Activated CD8-positive, alpha-beta T cell treated with anti-CD3 and anti-CD28 coated beads, Interleukin-2, amount 10 ng/mL, durations not matched to agents 7 days and 5 days (primary cell): ENCODE data around the gene MAN2A2. TPM values are rescaled to one million over a fixed set of nuclear protein-coding genes. Genes with fewer than 3 reads are reported as not detected.
"Not testable (repeated sequence)": the region's sequence is repeated elsewhere in the genome, so short reads cannot be mapped to it uniquely, and the experiment has no call there.

Experiments used
- ATAC-seq: fragments of 150-1000 bp; cut with Tn5 transposase; one replicate; pipeline ENCODE4 v1.10.0; 2021; ENCODE audit warnings: moderate library complexity
- CTCF ChIA-PET: fragments of 350-600 bp; sonication (Branson Sonifier 250); formaldehyde crosslinking; loops from one replicate; lab custom pipeline; 2021; ENCODE audit warnings: antibody characterized with exemption; lab: Charles Lee
- POLR2A ChIA-PET: fragments of 350-600 bp; sonication (Branson Sonifier 250); formaldehyde crosslinking; loops from one replicate; lab custom pipeline; 2021; ENCODE audit warnings: antibody characterized with exemption; lab: Charles Lee
- DNase-seq: peaks from one replicate; pipeline ENCODE4 v3.0.0-alpha.2; 2020
- H3K27ac Mint-ChIP-seq: one replicate; pipeline ENCODE4 v1.8.0; 2021; ENCODE audit warnings: mild to moderate bottlenecking, mixed read lengths
- H3K27me3 Mint-ChIP-seq: one replicate; pipeline ENCODE4 v1.8.0; 2021; ENCODE audit warnings: low read depth, mixed read lengths
- H3K36me3 Mint-ChIP-seq: one replicate; pipeline ENCODE4 v1.8.0; 2021; ENCODE audit warnings: low read depth, mixed read lengths
- H3K4me1 Mint-ChIP-seq: one replicate; pipeline ENCODE4 v1.8.0; 2021; ENCODE audit warnings: low read depth, mixed read lengths
- H3K4me3 Mint-ChIP-seq: one replicate; pipeline ENCODE4 v1.8.0; 2021; ENCODE audit warnings: mild to moderate bottlenecking, mixed read lengths
- H3K9me3 Mint-ChIP-seq: one replicate; pipeline ENCODE4 v1.8.0; 2022; ENCODE audit warnings: mixed read lengths; ENCODE audit not compliant: insufficient read depth
- total RNA-seq, 2 experiments: library from RNA; stranded (reverse); gene quantifications; one replicate each; pipeline ENCODE4 v1.2.3, GENCODE V29; 2021

Gene MAN2A2
- total RNA-seq, 2 experiments from 2014 or later, result 82.7 to 97.7 TPM

DNA sequence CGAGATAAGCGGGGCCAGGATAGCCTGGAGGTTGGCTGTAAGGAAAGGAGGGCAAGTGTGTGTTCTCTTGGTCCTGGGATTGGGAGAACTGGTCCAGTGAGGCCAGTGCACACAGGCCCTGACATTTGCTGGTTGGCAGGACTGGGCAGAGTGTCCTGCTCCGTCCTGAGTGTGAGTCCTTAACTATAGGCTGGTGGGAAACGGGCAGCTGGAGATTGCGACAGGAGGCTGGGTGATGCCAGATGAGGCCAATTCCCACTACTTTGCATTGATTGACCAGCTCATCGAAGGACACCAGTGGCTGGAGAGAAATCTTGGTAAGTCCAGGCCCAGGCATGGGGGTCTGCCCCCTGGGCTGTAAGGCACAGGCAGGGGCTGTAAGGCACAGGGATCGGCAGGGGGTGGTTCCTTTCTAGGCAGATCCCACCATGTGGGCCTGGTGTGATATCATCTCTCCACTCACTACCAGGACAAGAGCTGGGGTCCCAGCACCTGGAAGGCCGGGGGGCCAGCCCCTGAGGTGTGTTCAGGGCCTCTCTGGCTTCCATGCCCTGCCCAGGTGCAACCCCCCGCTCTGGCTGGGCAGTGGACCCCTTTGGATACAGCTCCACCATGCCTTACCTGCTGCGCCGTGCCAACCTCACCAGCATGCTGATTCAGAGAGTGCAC, 3.2 kb downstream of the MAN2A2 start:
- Mint-ChIP-seq H3K9me3 (no peaks in the 10 kb centered on the region), H3K36me3 (peaks cover 50% of the 10 kb centered on the region), H3K4me1 (peaks cover 25% of the 10 kb centered on the region), H3K4me3 (no peak overlapping the region), H3K27me3 (no peaks in the 10 kb centered on the region), H3K27ac (no peak overlapping the region)
- ChIA-PET CTCF (interaction anchor here (17.2 kb wide), 1 partner anchor 24 kb away, joined by 328 read pairs; the partner anchor contains the start of genes HDDC3 and UNC45A), POLR2A (interaction anchor here (8.8 kb wide), 1 partner anchor 26 kb away, joined by 110 read pairs; the partner anchor contains the start of genes HDDC3 and UNC45A)
- DNase-seq (no peak), ATAC-seq (no peak)

DNA sequence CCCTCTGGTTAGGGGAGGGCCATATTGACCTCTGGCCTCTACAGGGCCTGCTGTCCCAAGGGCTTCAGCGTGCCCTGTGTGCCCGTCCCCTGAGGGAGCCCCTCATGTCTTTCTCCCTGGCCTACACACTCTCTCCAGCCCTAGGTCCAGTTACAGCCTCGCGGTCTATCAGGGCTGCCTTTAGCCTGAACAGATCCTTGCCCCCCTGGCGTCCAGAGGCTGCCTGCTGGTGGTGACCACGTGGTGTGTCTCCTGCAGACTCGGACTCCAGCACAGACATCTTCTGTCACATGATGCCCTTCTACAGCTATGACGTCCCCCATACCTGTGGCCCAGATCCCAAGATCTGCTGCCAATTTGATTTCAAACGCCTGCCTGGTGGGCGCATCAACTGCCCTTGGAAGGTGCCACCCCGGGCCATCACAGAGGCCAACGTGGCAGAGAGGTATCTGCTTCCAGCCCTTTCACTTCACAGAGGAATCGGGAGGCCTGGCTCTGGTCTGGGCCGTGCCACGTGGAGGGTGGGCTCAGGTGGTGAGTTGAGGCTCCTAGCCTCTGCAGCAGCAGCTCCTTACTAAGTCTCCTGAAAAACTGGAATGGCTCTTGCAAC, 4.1 kb downstream of the MAN2A2 start:
- POLR2A ChIA-PET, result interaction anchor here (8.8 kb wide), 1 partner anchor 25 kb away, joined by 110 read pairs; the partner anchor contains the start of genes HDDC3 and UNC45A
- Mint-ChIP-seq H3K4me1 (peaks cover 17% of the 10 kb centered on the region), H3K36me3 (peaks cover 55% of the 10 kb centered on the region), H3K4me3 (no peak overlapping the region), H3K27ac (no peak overlapping the region), H3K27me3 (no peaks in the 10 kb centered on the region), H3K9me3 (no peaks in the 10 kb centered on the region)
- ATAC-seq (no peak), DNase-seq (no peak)
- CTCF ChIA-PET, result interaction anchor here (17.2 kb wide), 1 partner anchor 23 kb away, joined by 328 read pairs; the partner anchor contains the start of genes HDDC3 and UNC45A

DNA sequence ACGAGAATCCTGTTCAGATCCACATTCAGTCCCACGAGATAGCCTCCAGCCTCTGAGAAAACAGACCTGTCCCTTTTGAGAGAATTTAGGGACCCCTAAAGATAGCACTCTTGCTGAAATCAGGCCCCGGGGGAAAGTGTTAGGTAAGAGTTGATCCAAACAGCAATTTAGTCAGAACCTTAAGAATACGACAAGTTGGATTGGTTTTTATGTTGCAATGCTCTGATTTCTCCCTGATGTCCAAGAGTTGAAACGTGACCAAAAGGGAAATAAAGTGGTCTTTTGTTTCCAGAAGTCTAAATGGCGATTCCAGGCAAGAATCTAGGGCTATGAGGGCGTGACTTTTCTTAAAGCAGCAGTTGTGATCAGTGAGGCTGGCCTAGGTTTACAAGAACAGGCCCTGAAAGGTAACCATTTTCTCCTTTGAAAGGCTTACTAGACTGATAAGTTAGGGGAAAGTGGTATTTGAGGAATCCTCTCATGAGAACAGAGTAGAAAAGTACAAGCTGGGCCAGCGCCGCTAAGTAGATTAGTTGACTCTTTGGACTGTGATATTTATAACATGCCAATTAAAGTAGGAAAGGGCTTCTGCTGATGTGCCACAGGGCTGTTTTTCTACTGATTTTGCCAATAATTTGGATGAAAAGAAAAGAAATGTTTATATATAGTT, 4.9 kb downstream of the MAN2A2 start:
- Mint-ChIP-seq H3K27me3 (no peaks in the 10 kb centered on the region), H3K4me3 (no peak overlapping the region), H3K4me1 (peaks cover 16% of the 10 kb centered on the region), H3K36me3 (peaks cover 58% of the 10 kb centered on the region), H3K9me3 (no peaks in the 10 kb centered on the region), H3K27ac (peak overlapping the region; percentile 21)
- DNase-seq (no peak), ATAC-seq (no peak)
- ChIA-PET POLR2A (interaction anchor here (8.8 kb wide), 1 partner anchor 24 kb away, joined by 110 read pairs; the partner anchor contains the start of genes HDDC3 and UNC45A), CTCF (interaction anchor here (17.2 kb wide), 1 partner anchor 23 kb away, joined by 328 read pairs; the partner anchor contains the start of genes HDDC3 and UNC45A)

DNA sequence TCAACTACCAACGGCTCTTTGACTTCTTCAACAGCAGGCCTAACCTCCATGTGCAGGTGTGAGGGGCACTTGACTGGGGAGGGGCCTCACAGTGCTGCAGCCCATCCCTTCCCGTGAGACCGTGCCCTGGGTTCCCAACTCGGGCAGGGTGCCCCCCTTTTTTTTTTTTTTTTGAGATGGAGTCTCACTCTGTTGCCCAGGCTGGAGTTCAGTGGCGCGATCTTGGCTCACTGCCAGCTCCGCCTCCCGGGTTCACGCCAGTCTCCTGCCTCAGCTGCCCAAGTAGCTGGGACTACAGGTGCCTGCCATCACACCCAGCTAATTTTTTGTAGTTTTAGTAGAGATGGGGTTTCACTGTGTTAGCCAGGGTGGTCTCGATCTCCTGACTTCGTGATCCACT, 6.3 kb downstream of the MAN2A2 start:
- H3K9me3 Mint-ChIP-seq, DNase-seq, H3K27ac Mint-ChIP-seq, H3K4me3 Mint-ChIP-seq, POLR2A ChIA-PET, ATAC-seq, H3K27me3 Mint-ChIP-seq: not testable (repeated sequence)
- CTCF ChIA-PET, result interaction anchor here (0.9 to 17.2 kb wide), 2 partner anchors 21 to 24 kb away, joined by 3 to 328 read pairs; partner anchors contain the start of genes HDDC3 and UNC45A
- Mint-ChIP-seq H3K4me1 (peaks cover 10% of the 10 kb centered on the region), H3K36me3 (peaks cover 71% of the 10 kb centered on the region)

DNA sequence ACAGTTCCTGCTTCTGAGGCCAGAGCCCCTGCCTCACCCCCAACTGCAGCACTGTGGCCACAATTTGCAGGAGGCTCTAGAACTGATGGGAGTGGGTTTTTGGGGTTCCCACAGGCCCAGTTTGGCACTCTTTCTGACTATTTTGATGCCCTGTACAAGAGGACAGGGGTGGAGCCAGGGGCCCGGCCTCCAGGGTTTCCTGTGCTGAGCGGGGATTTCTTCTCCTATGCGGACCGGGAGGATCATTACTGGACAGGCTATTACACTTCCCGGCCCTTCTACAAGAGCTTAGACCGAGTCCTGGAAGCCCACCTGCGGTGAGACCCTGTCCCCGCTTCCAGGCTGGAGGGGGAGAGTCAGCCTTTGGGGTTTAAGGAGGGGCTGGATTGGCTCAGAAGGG, 6.9 kb downstream of the MAN2A2 start:
- Mint-ChIP-seq H3K27me3 (no peaks in the 10 kb centered on the region), H3K4me3 (no peak overlapping the region), H3K27ac (no peak overlapping the region), H3K4me1 (peaks cover 8% of the 10 kb centered on the region), H3K9me3 (no peaks in the 10 kb centered on the region), H3K36me3 (peaks cover 73% of the 10 kb centered on the region)
- DNase-seq (no peak), ATAC-seq (no peak)
- POLR2A ChIA-PET, result no interaction called here
- CTCF ChIA-PET, result no interaction called here

DNA sequence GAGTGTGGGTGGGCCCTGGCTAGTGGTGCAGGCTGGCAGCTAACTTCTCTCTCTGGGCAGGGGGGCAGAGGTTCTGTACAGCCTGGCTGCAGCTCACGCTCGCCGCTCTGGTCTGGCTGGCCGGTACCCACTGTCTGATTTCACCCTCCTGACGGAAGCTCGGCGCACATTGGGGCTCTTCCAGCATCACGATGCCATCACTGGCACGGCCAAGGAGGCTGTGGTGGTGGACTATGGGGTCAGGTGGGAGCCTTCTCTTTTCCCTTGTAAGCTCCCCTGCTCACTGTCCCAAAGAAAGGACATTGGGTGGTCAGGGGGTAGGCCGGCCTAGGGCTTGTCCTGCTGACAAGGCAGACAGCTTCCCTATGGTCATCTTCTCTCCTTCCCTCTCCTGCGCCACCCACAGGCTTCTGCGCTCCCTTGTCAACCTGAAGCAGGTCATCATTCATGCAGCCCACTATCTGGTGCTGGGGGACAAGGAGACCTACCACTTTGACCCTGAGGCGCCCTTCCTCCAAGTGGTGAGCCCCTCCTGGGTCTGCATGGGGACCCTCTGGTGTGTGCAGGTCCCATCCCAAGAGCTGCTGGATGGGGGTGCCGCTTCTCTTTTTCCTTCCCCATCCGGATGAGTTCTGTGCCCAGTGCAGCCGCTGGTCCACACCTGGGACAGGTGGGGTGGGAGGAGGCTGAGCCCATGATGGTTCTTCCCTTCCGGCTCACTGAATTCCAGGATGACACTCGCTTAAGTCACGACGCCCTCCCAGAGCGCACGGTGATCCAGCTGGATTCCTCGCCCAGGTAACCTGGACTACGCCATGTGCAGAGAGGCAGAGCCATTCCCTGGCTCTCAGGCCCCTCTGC, 7.6 kb downstream of the MAN2A2 start:
- no peak overlapping the region for H3K4me3 Mint-ChIP-seq
- POLR2A ChIA-PET, result no interaction called here
- H3K36me3 Mint-ChIP-seq, result peaks cover 72% of the 10 kb centered on the region
- CTCF ChIA-PET, result no interaction called here
- H3K27me3 Mint-ChIP-seq, result no peaks in the 10 kb centered on the region
- no peak overlapping the region for H3K27ac Mint-ChIP-seq
- DNase-seq (no peak), ATAC-seq (no peak)
- peaks cover 3% of the 10 kb centered on the region for H3K4me1 Mint-ChIP-seq
- no peaks in the 10 kb centered on the region for H3K9me3 Mint-ChIP-seq

DNA sequence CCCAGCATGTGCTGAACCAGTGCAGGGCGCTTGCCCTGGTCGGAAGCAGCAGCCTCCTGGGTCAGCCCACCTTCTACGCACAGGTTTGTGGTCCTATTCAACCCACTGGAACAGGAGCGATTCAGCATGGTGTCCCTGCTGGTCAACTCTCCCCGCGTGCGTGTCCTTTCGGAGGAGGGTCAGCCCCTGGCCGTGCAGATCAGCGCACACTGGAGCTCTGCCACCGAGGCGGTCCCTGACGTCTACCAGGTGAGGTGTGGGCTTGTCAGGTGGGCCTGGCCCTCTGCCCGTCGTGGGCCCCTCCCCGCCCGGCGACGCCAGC, 8.2 kb downstream of the MAN2A2 start:
- Mint-ChIP-seq H3K27ac (no peak overlapping the region), H3K9me3 (no peaks in the 10 kb centered on the region), H3K4me3 (no peak overlapping the region), H3K4me1 (no peaks in the 10 kb centered on the region), H3K36me3 (peaks cover 69% of the 10 kb centered on the region), H3K27me3 (no peaks in the 10 kb centered on the region)
- ATAC-seq (no peak), DNase-seq (no peak)
- CTCF ChIA-PET, result no interaction called here
- POLR2A ChIA-PET, result no interaction called here

DNA sequence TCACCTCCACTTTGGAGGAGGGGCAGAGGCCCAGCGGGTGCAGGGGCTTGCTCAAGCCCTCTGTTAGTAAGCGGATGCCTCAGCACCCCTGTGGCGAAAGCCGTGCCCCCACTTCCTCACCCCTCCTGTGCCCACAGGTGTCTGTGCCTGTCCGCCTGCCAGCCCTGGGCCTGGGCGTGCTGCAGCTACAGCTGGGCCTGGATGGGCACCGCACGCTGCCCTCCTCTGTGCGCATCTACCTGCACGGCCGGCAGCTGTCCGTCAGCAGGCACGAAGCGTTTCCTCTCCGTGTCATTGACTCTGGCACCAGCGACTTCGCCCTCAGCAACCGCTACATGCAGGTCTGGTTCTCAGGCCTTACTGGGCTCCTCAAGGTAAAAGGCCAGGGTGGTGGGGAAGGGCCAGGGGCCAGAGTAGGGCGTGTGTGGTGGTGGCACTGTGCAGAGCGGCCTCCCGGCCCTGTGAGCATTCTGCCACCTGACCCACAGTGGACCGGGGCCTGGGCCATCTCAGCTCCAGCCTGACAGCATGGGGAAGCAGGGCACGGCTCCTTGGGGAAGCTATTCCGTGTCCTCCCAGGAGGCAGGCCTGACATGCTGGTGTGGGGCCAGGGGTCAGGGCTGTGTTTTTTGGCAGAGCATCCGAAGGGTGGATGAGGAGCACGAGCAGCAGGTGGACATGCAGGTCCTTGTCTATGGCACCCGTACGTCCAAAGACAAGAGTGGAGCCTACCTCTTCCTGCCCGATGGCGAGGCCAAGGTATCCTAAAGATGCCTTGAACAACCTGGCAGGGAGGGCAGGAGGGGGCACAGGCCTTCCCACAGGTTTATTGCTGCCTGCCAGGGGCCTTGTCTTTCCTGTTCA, 9.0 kb downstream of the MAN2A2 start:
- Mint-ChIP-seq H3K4me3 (no peak overlapping the region), H3K9me3 (no peaks in the 10 kb centered on the region), H3K4me1 (no peaks in the 10 kb centered on the region), H3K27ac (no peak overlapping the region), H3K27me3 (no peaks in the 10 kb centered on the region), H3K36me3 (peaks cover 67% of the 10 kb centered on the region)
- DNase-seq (no peak), ATAC-seq (no peak)
- ChIA-PET CTCF (interaction anchor here (3.2 kb wide), 1 partner anchor 21 kb away, joined by 20 read pairs; the partner anchor contains the start of gene HDDC3), POLR2A (no interaction called here)

DNA sequence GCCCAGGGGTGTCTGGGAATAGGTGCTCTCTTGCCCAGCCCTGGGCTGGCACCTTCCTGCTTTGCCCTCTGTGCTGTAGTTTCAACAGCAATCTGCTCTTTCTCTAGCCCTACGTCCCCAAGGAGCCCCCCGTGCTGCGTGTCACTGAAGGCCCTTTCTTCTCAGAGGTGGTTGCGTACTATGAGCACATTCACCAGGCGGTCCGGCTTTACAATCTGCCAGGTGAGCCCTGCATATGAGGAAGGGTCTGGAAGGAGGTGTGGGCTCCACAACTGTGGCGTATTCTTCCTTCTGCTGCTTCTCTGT, 9.6 kb downstream of the MAN2A2 start:
- DNase-seq (no peak), ATAC-seq (no peak)
- no peaks in the 10 kb centered on the region for H3K4me1 Mint-ChIP-seq
- no peaks in the 10 kb centered on the region for H3K9me3 Mint-ChIP-seq
- no peak overlapping the region for H3K4me3 Mint-ChIP-seq
- H3K27me3 Mint-ChIP-seq, result no peaks in the 10 kb centered on the region
- ChIA-PET POLR2A (no interaction called here), CTCF (interaction anchor here (3.2 kb wide), 1 partner anchor 20 kb away, joined by 20 read pairs; the partner anchor contains the start of gene HDDC3)
- H3K36me3 Mint-ChIP-seq, result peaks cover 67% of the 10 kb centered on the region
- H3K27ac Mint-ChIP-seq, result no peak overlapping the region

DNA sequence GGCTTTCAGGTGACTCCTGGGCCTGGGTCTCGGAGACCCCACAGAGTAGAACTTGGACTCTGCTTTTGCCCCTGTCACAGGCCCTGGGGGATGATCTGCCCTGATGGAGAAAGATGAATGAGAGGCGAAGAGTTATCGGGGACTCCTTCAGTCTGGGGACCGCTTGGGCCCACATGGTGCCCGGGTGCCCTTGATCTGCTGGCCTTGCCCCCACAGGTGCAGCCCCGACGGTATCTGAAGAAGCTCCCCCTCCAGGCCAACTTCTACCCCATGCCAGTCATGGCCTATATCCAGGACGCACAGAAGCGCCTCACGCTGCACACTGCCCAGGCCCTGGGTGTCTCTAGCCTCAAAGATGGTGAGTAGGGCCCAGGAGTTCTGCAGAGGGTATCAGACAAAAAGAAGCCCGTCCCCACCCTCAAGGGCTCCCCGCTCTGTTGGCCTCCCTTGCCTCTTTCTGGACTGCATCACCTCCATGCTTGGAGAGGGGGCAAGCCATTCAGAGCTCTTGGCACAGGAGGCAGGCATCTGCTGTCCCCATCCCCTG, 10.4 kb downstream of the MAN2A2 start:
- peaks cover 69% of the 10 kb centered on the region for H3K36me3 Mint-ChIP-seq
- ATAC-seq, result no peak
- CTCF ChIA-PET, result interaction anchor here (3.2 kb wide), 1 partner anchor 19 kb away, joined by 20 read pairs; the partner anchor contains the start of gene HDDC3

More for the DNA sequence above, 10.4 kb downstream of the MAN2A2 start:
- Mint-ChIP-seq H3K4me3 (no peak overlapping the region), H3K9me3 (no peaks in the 10 kb centered on the region), H3K27ac (peak overlapping the region; percentile 52), H3K27me3 (no peaks in the 10 kb centered on the region), H3K4me1 (no peaks in the 10 kb centered on the region)
- POLR2A ChIA-PET, result interaction anchor here (0.6 to 2.0 kb wide), 4 partner anchors 9 to 241 kb away, joined by 3 to 7 read pairs (median 4); no protein-coding TSS in a partner anchor
- no peak for DNase-seq
